Gastrocnemius medialis (tissue), 4 donors: ENCODE measurements around the gene EGFR.

Experiments used
- POLR2A ChIP-seq, 2 donors: fragments of 450-650 bp; IDR thresholded peaks; one replicate each; pipeline ENCODE4 v1.6.1; 2017; ENCODE audit warnings: antibody characterized with exemption in 2 of 2, mild to moderate bottlenecking in 2 of 2, moderate library complexity in 2 of 2
- TF ChIP-seq, protein P1 (sequence below), 5 experiments: fragments of 450-650 bp in 3 of 5; fragments of 200-600 bp in 2 of 5; sonication (generic) in 2 of 5; IDR thresholded peaks in 4 of 5; conservative IDR thresholded peaks in 1 of 5; 1 replicate in 4 of 5; 2 replicates in 1 of 5; pipeline ENCODE4 v1.5.1; 2016 to 2019; ENCODE audit warnings: antibody characterized with exemption in 5 of 5, mild to moderate bottlenecking in 3 of 5, moderate library complexity in 3 of 5

DNA sequence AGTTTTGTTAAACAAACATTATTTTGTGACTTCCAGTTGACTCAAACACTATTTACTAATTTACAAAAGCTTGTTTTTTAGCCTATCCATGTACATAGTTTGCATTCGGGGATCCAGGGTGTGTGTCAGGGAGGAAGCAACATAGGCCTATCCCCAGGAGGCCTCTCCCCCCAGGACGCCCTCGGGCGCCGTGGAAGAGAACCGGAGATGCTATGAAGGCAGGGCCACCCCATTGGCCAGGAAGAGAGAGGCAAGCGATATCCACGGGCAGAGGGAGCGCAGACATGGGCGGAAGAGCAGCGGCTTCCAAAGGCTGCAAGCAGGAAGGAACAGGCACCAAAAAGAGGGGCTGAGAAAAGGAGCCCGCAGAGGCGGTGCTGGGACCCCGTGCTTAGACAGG is 38.3 kb upstream of the EGFR start:
- TF ChIP-seq POLR2A (IDR thresholded peaks at IDR 0.05), result no peak
- TF ChIP-seq, protein P1, sequence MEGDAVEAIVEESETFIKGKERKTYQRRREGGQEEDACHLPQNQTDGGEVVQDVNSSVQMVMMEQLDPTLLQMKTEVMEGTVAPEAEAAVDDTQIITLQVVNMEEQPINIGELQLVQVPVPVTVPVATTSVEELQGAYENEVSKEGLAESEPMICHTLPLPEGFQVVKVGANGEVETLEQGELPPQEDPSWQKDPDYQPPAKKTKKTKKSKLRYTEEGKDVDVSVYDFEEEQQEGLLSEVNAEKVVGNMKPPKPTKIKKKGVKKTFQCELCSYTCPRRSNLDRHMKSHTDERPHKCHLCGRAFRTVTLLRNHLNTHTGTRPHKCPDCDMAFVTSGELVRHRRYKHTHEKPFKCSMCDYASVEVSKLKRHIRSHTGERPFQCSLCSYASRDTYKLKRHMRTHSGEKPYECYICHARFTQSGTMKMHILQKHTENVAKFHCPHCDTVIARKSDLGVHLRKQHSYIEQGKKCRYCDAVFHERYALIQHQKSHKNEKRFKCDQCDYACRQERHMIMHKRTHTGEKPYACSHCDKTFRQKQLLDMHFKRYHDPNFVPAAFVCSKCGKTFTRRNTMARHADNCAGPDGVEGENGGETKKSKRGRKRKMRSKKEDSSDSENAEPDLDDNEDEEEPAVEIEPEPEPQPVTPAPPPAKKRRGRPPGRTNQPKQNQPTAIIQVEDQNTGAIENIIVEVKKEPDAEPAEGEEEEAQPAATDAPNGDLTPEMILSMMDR (IDR thresholded peaks at IDR 0.05 in 4 of 5, conservative IDR thresholded peaks at IDR 0.05 in 1 of 5), result no peak
